DND-41 (cell line): Measurements from ENCODE around the gene COL15A1.

ENCODE experiments used
- ATAC-seq: fragments of 200-7000 bp; cut with Tn5 transposase; 3 replicates; pipeline ENCODE4 v1.9.1; 2021; ENCODE audit warnings: low read depth; ENCODE audit not compliant: insufficient read depth
- DNase-seq: peaks from one replicate; pipeline ENCODE4 v3.0.0-alpha.2; 2020
- H2AFZ ChIP-seq: 2 replicates; pipeline ENCODE4 v1.6.0; 2012; ENCODE audit warnings: low read depth, low read length
- H3K27ac ChIP-seq: 2 replicates; pipeline ENCODE4 v1.5.1; 2012; ENCODE audit warnings: low read length, inconsistent platforms
- H3K27me3 ChIP-seq: fragments of 200-600 bp; sonication (generic); 2 replicates; pipeline ENCODE4 v1.6.0; 2012; ENCODE audit warnings: low read length, mild to moderate bottlenecking, inconsistent platforms; ENCODE audit not compliant: insufficient read depth, poor library complexity
- H3K36me3 ChIP-seq: 2 replicates; pipeline ENCODE4 v1.5.1; 2012; ENCODE audit warnings: low read length, inconsistent platforms; ENCODE audit not compliant: insufficient read depth
- H3K4me1 ChIP-seq: 2 replicates; pipeline ENCODE4 v1.5.1; 2012; ENCODE audit warnings: mild to moderate bottlenecking, low read length; ENCODE audit not compliant: insufficient read depth
- H3K4me2 ChIP-seq: 2 replicates; pipeline ENCODE4 v1.6.0; 2012; ENCODE audit warnings: mild to moderate bottlenecking, moderate library complexity, low read length, inconsistent platforms; ENCODE audit not compliant: insufficient read depth
- H3K4me3 ChIP-seq, 2 experiments: fragments of 200-600 bp in 1 of 2; shearing (Covaris generic) in 1 of 2; 2 replicates each; pipeline ENCODE4 v1.5.1; 2012 to 2016; ENCODE audit warnings: inconsistent platforms in 2 of 2, low read length in 2 of 2, mild to moderate bottlenecking in 2 of 2, low read depth in 1 of 2, moderate library complexity in 1 of 2
- H3K79me2 ChIP-seq: 2 replicates; pipeline ENCODE4 v1.6.0; 2012; ENCODE audit warnings: low read length, inconsistent platforms; ENCODE audit not compliant: insufficient read depth
- H3K9ac ChIP-seq: 2 replicates; pipeline ENCODE4 v1.6.0; 2012; ENCODE audit warnings: low read depth, mild to moderate bottlenecking, inconsistent platforms, low read length, moderate library complexity
- H3K9me3 ChIP-seq: 2 replicates; pipeline ENCODE4 v1.5.1; 2012; ENCODE audit warnings: low read length, moderate library complexity, mild to moderate bottlenecking, inconsistent platforms; ENCODE audit not compliant: insufficient read depth, severe bottlenecking
- H4K20me1 ChIP-seq: 2 replicates; pipeline ENCODE4 v1.6.0; 2012; ENCODE audit warnings: low read length; ENCODE audit not compliant: insufficient read depth
- CTCF ChIP-seq: IDR thresholded peaks from 2 replicates; pipeline ENCODE4 v1.5.1; 2012; ENCODE audit warnings: borderline replicate concordance, low read length, moderate library complexity, mild to moderate bottlenecking; ENCODE audit not compliant: poor library complexity, severe bottlenecking; ENCODE audit errors: extremely low read depth
- EZH2 ChIP-seq: IDR thresholded peaks from 3 replicates; pipeline ENCODE4 v1.6.1; 2012; ENCODE audit warnings: borderline replicate concordance, low read depth, mild to moderate bottlenecking, moderate library complexity, low read length, inconsistent platforms; ENCODE audit not compliant: severe bottlenecking

COL15A1 gene

DNA sequence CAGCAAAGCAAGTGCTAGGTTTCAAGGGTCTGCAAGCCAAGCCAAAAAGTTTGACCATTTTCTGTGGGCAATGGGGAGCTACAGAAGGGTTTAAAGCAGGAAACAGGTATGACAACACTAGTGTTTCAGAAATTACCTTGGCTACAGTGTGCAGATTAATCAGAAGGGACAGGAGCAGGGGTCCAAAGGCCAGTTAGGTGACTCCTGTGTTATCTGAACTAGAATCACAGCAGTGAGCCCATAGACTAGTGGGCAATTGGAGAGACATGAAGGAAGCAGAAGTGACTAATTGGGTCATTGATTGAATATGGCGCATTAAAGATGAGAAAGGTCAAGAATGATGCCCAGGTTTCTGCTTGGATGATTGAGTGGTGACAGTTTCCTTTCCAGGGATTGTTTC, 119.8 kb downstream of the COL15A1 start:
- Histone ChIP-seq H3K9me3 (no peaks in the 10 kb centered on the region), H3K4me2 (no peak overlapping the region), H2AFZ (no peak overlapping the region), H3K36me3 (no peaks in the 10 kb centered on the region), H4K20me1 (no peaks in the 10 kb centered on the region), H3K4me1 (peaks cover 23% of the 10 kb centered on the region), H3K9ac (no peak overlapping the region), H3K79me2 (no peaks in the 10 kb centered on the region), H3K27ac (no peak overlapping the region), H3K4me3 (no peak overlapping the region), H3K27me3 (no peaks in the 10 kb centered on the region)
- no peak for DNase-seq
- ATAC-seq, result no peak
- TF ChIP-seq EZH2, result no peak
- TF ChIP-seq CTCF, result no peak

GRCh38 chr9:99066571-99066970, 122.9 kb downstream of the COL15A1 start:
- H3K27me3 ChIP-seq, result no peaks in the 10 kb centered on the region
- H4K20me1 ChIP-seq, result no peaks in the 10 kb centered on the region
- DNase-seq, result no peak
- TF ChIP-seq CTCF, result no peak
- no peak for TF ChIP-seq EZH2
- H3K79me2 ChIP-seq, result no peaks in the 10 kb centered on the region
- H3K36me3 ChIP-seq, result no peaks in the 10 kb centered on the region
- H3K9ac ChIP-seq, result no peak overlapping the region
- H3K4me1 ChIP-seq, result peaks cover 13% of the 10 kb centered on the region
- H3K9me3 ChIP-seq, result no peaks in the 10 kb centered on the region
- no peak for ATAC-seq
- H3K4me3 ChIP-seq, result no peak overlapping the region
- H3K27ac ChIP-seq, result no peak overlapping the region
- no peak overlapping the region for H2AFZ ChIP-seq
- no peak overlapping the region for H3K4me2 ChIP-seq

GRCh38 chr9:99069075-99069474, 125.4 kb downstream of the COL15A1 start:
- no peaks in the 10 kb centered on the region for H3K27me3 ChIP-seq
- no peaks in the 10 kb centered on the region for H4K20me1 ChIP-seq
- H3K4me3 ChIP-seq, result no peak overlapping the region
- H3K36me3 ChIP-seq, result no peaks in the 10 kb centered on the region
- H3K4me1 ChIP-seq, result peaks cover 13% of the 10 kb centered on the region
- DNase-seq (no peak), ATAC-seq (peak; percentile 68)
- no peak overlapping the region for H3K9ac ChIP-seq
- no peak overlapping the region for H3K4me2 ChIP-seq
- H2AFZ ChIP-seq, result peak overlapping the region; percentile 44
- H3K79me2 ChIP-seq, result no peaks in the 10 kb centered on the region
- H3K9me3 ChIP-seq, result no peaks in the 10 kb centered on the region
- TF ChIP-seq EZH2 (no peak), CTCF (no peak)
- H3K27ac ChIP-seq, result peak overlapping the region; percentile 35; the same call in 1 of the 2 replicates

DNA sequence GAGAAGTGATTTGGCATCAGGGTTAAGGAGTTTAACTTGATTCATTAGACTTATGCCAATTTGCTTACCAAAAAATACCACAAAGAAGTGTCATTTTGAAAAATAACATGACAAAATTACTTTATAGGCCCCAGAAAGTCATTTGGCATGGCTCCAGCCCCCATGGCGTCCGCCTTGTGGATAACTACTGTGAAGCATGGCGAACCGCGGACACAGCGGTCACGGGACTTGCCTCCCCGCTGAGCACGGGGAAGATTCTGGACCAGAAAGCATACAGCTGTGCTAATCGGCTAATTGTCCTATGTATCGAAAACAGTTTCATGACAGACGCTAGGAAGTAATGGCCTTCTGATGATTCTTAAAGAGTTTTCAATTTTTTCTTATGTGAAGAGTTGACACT, 125.8 kb downstream of the COL15A1 start:
- no peak for ATAC-seq
- no peak overlapping the region for H3K27ac ChIP-seq
- no peak for TF ChIP-seq EZH2
- no peak for TF ChIP-seq CTCF
- H3K4me1 ChIP-seq, result peaks cover 17% of the 10 kb centered on the region
- H2AFZ ChIP-seq, result no peak overlapping the region
- H3K36me3 ChIP-seq, result no peaks in the 10 kb centered on the region
- no peaks in the 10 kb centered on the region for H3K9me3 ChIP-seq
- no peak overlapping the region for H3K9ac ChIP-seq
- H4K20me1 ChIP-seq, result no peaks in the 10 kb centered on the region
- no peak overlapping the region for H3K4me3 ChIP-seq
- no peaks in the 10 kb centered on the region for H3K27me3 ChIP-seq
- no peak for DNase-seq
- H3K79me2 ChIP-seq, result no peaks in the 10 kb centered on the region
- no peak overlapping the region for H3K4me2 ChIP-seq
